B cell (primary cell): ENCODE results near the gene CXorf65. TPM values are rescaled to one million over a fixed set of nuclear protein-coding genes. Genes with fewer than 3 reads are reported as not detected.

Experiments
- ATAC-seq: fragments of 200-7000 bp; cut with Tn5 transposase; one replicate; pipeline ENCODE4 v1.10.0; 2021; ENCODE audit warnings: low read depth, mild to moderate bottlenecking, moderate number of reproducible peaks, moderate library complexity
- CTCF ChIA-PET: fragments of 350-600 bp; sonication (Branson Sonifier 250); formaldehyde crosslinking; loops from one replicate; lab custom pipeline; 2021; ENCODE audit warnings: antibody characterized with exemption, inconsistent platforms; lab: Charles Lee
- POLR2A ChIA-PET: fragments of 350-600 bp; sonication (Branson Sonifier 250); formaldehyde crosslinking; loops from one replicate; lab custom pipeline; 2021; ENCODE audit warnings: antibody characterized with exemption; lab: Charles Lee
- DNase-seq: peaks from one replicate; pipeline ENCODE4 v3.0.0; 2013
- H2AFZ ChIP-seq: 2 replicates; pipeline ENCODE4 v1.6.1; 2012; ENCODE audit warnings: mild to moderate bottlenecking, low read depth, low read length; ENCODE audit not compliant: insufficient read depth, poor library complexity, severe bottlenecking
- H3K27ac ChIP-seq, 2 donors: 1 replicate in 1 of 2; 2 replicates in 1 of 2; pipeline ENCODE4 v1.5.1; 2012 to 2013; ENCODE audit warnings: low read length in 2 of 2, mild to moderate bottlenecking in 2 of 2, moderate library complexity in 1 of 2
- H3K27me3 ChIP-seq, 4 experiments: fragments of 200-600 bp in 1 of 4; sonication (generic) in 1 of 4; replicated peaks in 1 of 4; 1 replicate in 2 of 4; 2 replicates in 2 of 4; pipeline versions ENCODE4 v1.6.1 to v1.7.0; 2013 to 2016; ENCODE audit warnings: low read length in 3 of 4, mild to moderate bottlenecking in 2 of 4, mixed read lengths in 1 of 4, moderate library complexity in 1 of 4; ENCODE audit not compliant: insufficient read depth in 4 of 4, control insufficient read depth in 3 of 4; ENCODE audit errors: control extremely low read depth in 1 of 4
- H3K36me3 ChIP-seq, 2 experiments: replicated peaks in 1 of 2; 1 replicate in 1 of 2; 2 replicates in 1 of 2; pipeline versions ENCODE4 v1.6.1 to v1.7.1; 2013; ENCODE audit warnings: low read length in 1 of 2; ENCODE audit not compliant: insufficient read depth in 2 of 2, control insufficient read depth in 1 of 2; ENCODE audit errors: control extremely low read depth in 1 of 2, extremely low read depth in 1 of 2
- H3K4me1 ChIP-seq, 2 donors: fragments of 200-600 bp in 1 of 2; sonication (generic) in 1 of 2; 1 replicate in 1 of 2; 2 replicates in 1 of 2; pipeline versions ENCODE4 v1.5.1 to v1.6.1; 2013 to 2017; ENCODE audit warnings: low read length in 2 of 2; ENCODE audit not compliant: control insufficient read depth in 2 of 2, insufficient read depth in 2 of 2
- H3K4me2 ChIP-seq: replicated peaks from 2 replicates; pipeline ENCODE3; 2012; ENCODE audit warnings: mild to moderate bottlenecking, low read depth, low read length; ENCODE audit not compliant: poor library complexity, severe bottlenecking
- H3K4me3 ChIP-seq, 5 experiments: fragments of 200-600 bp in 1 of 5; sonication (generic) in 1 of 5; 1 replicate in 3 of 5; 2 replicates in 2 of 5; pipeline versions ENCODE4 v1.5.1 to v1.7.0; 2011 to 2016; ENCODE audit warnings: low read length in 4 of 5, mild to moderate bottlenecking in 4 of 5, low read depth in 2 of 5, control low read depth in 1 of 5, moderate library complexity in 1 of 5; ENCODE audit not compliant: insufficient read depth in 1 of 5; ENCODE audit errors: control extremely low read depth in 1 of 5, extremely low read depth in 1 of 5
- H3K79me2 ChIP-seq: fragments of 200-600 bp; sonication (generic); one replicate; pipeline ENCODE4 v1.6.0; 2016; ENCODE audit warnings: low read length; ENCODE audit not compliant: control insufficient read depth, insufficient read depth
- H3K9ac ChIP-seq: fragments of 200-600 bp; sonication (generic); 2 replicates; pipeline ENCODE4 v1.6.1; 2017; ENCODE audit warnings: mild to moderate bottlenecking, low read length, moderate library complexity
- H3K9me3 ChIP-seq, 3 donors: one replicate each; pipeline versions ENCODE4 v1.6.1 to v1.7.1; 2013; ENCODE audit warnings: low read length in 2 of 3; ENCODE audit not compliant: control insufficient read depth in 2 of 3, insufficient read depth in 1 of 3; ENCODE audit errors: control extremely low read depth in 1 of 3
- H4K20me1 ChIP-seq: 2 replicates; pipeline ENCODE4 v1.6.0; 2012; ENCODE audit warnings: mild to moderate bottlenecking, low read length; ENCODE audit not compliant: insufficient read depth, control insufficient read depth, poor library complexity, severe bottlenecking
- H3K27ac Mint-ChIP-seq: one replicate; pipeline ENCODE4 v1.8.0; 2021; ENCODE audit warnings: mixed read lengths
- H3K27me3 Mint-ChIP-seq: one replicate; pipeline ENCODE4 v1.8.0; 2021; ENCODE audit warnings: mixed read lengths
- H3K4me1 Mint-ChIP-seq: one replicate; pipeline ENCODE4 v1.8.0; 2021; ENCODE audit warnings: mixed read lengths
- H3K4me3 Mint-ChIP-seq: one replicate; pipeline ENCODE4 v1.8.0; 2021; ENCODE audit warnings: mixed read lengths
- H3K9me3 Mint-ChIP-seq: one replicate; pipeline ENCODE4 v1.8.0; 2022; ENCODE audit warnings: mixed read lengths; ENCODE audit not compliant: insufficient read depth
- EZH2 ChIP-seq: IDR thresholded peaks from 2 replicates; pipeline ENCODE4 v1.6.1; 2012; ENCODE audit warnings: borderline replicate concordance, low read depth, mild to moderate bottlenecking, moderate library complexity, low read length; ENCODE audit not compliant: insufficient read depth, poor library complexity, severe bottlenecking
- WGBS: methylation state at CpG from one replicate; pipeline ENCODE4 v1.1.5; 2013; ENCODE audit warnings: missing lambda C conversion rate; ENCODE audit not compliant: insufficient coverage; 5-methylcytosine and 5-hydroxymethylcytosine counted together
- intact Hi-C: fragments of 100-400 bp; cut with micrococcal nuclease; formaldehyde crosslinking; loops from one replicate; pipeline ENCODE4 v1.10.0; 2022
- polyA plus RNA-seq: library from polyadenylated mRNA; depleted of rRNA; stranded (reverse); fragments of >200 nt; gene quantifications from 2 replicates; pipeline ENCODE4 v1.2.3, GENCODE V29; 2012
- total RNA-seq, 2 donors: library from RNA; stranded (reverse); fragments of 120-200 nt in 1 of 2; gene quantifications; 1 replicate in 1 of 2; 2 replicates in 1 of 2; pipeline versions ENCODE4 v1.2.3 to v1.2.4, GENCODE V29; 2013 to 2022
- TF ChIP-seq, protein P1 (sequence below): fragments of 200-600 bp; IDR thresholded peaks from one replicate; pipeline ENCODE4 v1.8.0; 2022; ENCODE audit warnings: antibody characterized with exemption, mild to moderate bottlenecking

Gene CXorf65
- total and polyA plus RNA-seq, 2 donors (not counting 1 experiment from before 2014, with no cell fraction given) = 25.6 to 49.6 TPM

DNA sequence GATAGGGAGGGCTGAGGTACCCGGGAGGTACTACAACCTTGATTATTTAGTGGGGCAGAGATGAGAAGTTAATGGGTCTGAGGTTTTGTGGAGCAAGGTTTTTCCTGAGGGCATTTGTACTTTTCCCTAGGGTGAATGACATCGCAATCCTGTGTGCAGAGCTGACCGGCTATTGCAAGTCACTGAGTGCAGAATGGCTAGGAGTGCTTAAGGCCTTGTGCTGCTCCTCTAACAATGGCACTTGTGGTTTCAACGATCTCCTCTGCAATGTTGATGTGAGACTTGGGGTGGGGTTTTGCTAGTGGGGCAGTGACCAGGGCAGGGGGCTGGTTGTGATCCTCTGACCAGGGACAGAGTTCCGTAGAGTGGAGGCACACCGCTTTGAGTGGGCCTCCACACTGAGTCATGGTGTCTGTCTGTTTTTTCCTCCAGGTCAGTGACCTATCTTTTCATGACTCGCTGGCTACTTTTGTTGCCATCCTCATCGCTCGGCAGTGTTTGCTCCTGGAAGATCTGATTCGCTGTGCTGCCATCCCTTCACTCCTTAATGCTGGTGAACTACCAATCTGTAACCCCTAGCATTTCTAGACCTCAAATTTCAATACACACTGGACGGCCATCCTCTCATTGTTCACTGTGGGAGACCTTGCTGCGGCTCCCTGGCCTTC, 21.8 kb upstream of the CXorf65 start:
- ATAC-seq (no peak), DNase-seq (no peak)
- Mint-ChIP-seq H3K4me1 (peaks cover 9% of the 10 kb centered on the region), H3K27ac (no peak overlapping the region), H3K27me3 (no peaks in the 10 kb centered on the region), H3K4me3 (no peak overlapping the region), H3K9me3 (no peaks in the 10 kb centered on the region)
- no peak for TF ChIP-seq EZH2
- TF ChIP-seq, protein P1, sequence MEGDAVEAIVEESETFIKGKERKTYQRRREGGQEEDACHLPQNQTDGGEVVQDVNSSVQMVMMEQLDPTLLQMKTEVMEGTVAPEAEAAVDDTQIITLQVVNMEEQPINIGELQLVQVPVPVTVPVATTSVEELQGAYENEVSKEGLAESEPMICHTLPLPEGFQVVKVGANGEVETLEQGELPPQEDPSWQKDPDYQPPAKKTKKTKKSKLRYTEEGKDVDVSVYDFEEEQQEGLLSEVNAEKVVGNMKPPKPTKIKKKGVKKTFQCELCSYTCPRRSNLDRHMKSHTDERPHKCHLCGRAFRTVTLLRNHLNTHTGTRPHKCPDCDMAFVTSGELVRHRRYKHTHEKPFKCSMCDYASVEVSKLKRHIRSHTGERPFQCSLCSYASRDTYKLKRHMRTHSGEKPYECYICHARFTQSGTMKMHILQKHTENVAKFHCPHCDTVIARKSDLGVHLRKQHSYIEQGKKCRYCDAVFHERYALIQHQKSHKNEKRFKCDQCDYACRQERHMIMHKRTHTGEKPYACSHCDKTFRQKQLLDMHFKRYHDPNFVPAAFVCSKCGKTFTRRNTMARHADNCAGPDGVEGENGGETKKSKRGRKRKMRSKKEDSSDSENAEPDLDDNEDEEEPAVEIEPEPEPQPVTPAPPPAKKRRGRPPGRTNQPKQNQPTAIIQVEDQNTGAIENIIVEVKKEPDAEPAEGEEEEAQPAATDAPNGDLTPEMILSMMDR = no peak
- no peak overlapping the region for H3K9ac ChIP-seq
- peaks cover 0 to 60% of the 10 kb centered on the region in 2 experiments for H3K36me3 ChIP-seq
- no peak overlapping the region for H3K27ac ChIP-seq
- WGBS = 97% methylated on average over 8 of the region's 12 CpGs
- H4K20me1 ChIP-seq = no peaks in the 10 kb centered on the region
- no peak overlapping the region for H3K4me2 ChIP-seq
- H3K27me3 ChIP-seq = no peaks in the 10 kb centered on the region
- POLR2A ChIA-PET = no interaction called here
- no peak overlapping the region for H3K4me3 ChIP-seq
- no peak overlapping the region for H2AFZ ChIP-seq
- CTCF ChIA-PET = interaction anchor here (0.5 to 6.4 kb wide), 8 partner anchors 10 to 130 kb away, joined by 3 to 78 read pairs (median 8); partner anchors contain the start of genes FOXO4, IL2RG and MED12
- H3K9me3 ChIP-seq = no peaks in the 10 kb centered on the region
- intact Hi-C loops = no loop called here
- no peaks in the 10 kb centered on the region for H3K79me2 ChIP-seq
- peaks cover 0 to 8% of the 10 kb centered on the region in 2 donors for H3K4me1 ChIP-seq

DNA sequence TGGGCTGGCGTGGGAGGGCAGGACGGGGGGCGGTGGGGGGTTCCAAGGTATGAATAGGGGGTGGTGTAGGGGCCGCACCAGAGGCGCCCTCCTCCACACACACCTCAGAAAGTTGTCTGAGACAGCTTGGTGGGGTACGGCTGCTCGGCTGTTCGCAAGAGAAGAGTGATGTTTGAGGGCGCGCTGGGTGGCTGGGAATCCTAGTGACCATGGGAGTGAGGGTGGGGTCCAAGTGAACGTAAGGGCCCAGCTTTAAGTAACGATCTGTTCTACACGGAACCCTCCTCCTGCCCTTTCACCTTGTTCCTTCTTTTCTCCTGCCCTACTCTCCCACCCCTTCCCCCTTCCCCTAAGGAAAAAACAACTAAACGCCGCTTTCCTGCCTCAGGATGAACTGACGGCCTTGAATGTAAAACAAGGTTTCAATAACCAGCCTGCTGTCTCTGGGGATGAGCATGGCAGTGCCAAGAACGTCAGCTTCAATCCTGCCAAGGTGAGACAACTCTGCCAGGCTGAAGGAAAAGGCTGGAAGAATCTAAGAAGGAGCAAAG, 12.5 kb upstream of the CXorf65 start:
- Histone ChIP-seq H3K27me3 (no peaks in the 10 kb centered on the region), H3K9ac (peak overlapping the region; percentile 79), H3K4me1 (peaks cover 12 to 21% of the 10 kb centered on the region in 2 donors), H3K79me2 (peaks cover 24% of the 10 kb centered on the region), H3K27ac (peak overlapping the region; percentile 85 to 90), H3K4me3 (peak overlapping the region in 4 of 5 experiments; percentile 70 to 74 (median 73)), H4K20me1 (no peaks in the 10 kb centered on the region), H2AFZ (peak overlapping the region; percentile 80), H3K4me2 (peak overlapping the region; percentile 75), H3K36me3 (peaks cover 0 to 32% of the 10 kb centered on the region in 2 experiments), H3K9me3 (no peaks in the 10 kb centered on the region)
- CTCF ChIA-PET = interaction anchor here (1.2 to 3.0 kb wide), 5 partner anchors 10 to 23 kb away, joined by 3 to 25 read pairs (median 8); partner anchors contain the start of gene FOXO4
- no peaks in the 10 kb centered on the region for H3K9me3 Mint-ChIP-seq
- ATAC-seq = no peak
- 10% methylated on average over 4 of the region's 17 CpGs for WGBS
- peaks cover 14% of the 10 kb centered on the region for H3K4me1 Mint-ChIP-seq
- peak overlapping the region; percentile 91 for H3K27ac Mint-ChIP-seq
- DNase-seq = no peak
- TF ChIP-seq, protein P1 = no peak
- TF ChIP-seq EZH2 = no peak
- H3K27me3 Mint-ChIP-seq = no peaks in the 10 kb centered on the region
- intact Hi-C loops = loop anchor here (1.0 to 2.0 kb wide), 3 partner anchors 9 to 164 kb away; partner anchors contain the start of gene NONO
- H3K4me3 Mint-ChIP-seq = peak overlapping the region; percentile 88
- POLR2A ChIA-PET = interaction anchor here (0.9 to 1.4 kb wide), 5 partner anchors 13 to 986 kb away, joined by 3 to 15 read pairs (median 5); partner anchors contain the start of genes CXorf65 and IGBP1
